ENCODE data around the gene TNIP3. TPM values are rescaled to one million over a fixed set of nuclear protein-coding genes. Genes with fewer than 3 reads are reported as not detected.
A peak's percentile ranks its signal among the peaks of the same experiment; 100 is the strongest.

The TNIP3 gene
- total RNA-seq, 4 donors from 2014 or later, result 0.44 TPM; not detected in 3

- Histone ChIP-seq H3K27ac (no peak overlapping the region), H3K4me1 (no peaks in the 10 kb centered on the region), H3K9me3 (no peaks in the 10 kb centered on the region), H3K4me3 (no peak overlapping the region), H3K36me3 (no peaks in the 10 kb centered on the region), H3K27me3 (no peaks in the 10 kb centered on the region)
- DNase-seq (ENCODE audit: low spot score in 2 of 2), result no peak
- TF ChIP-seq CTCF (IDR thresholded peaks at IDR 0.05) (peak in 3 of 5 experiments; percentile 20 to 21 (median 21)), POLR2A (IDR thresholded peaks at IDR 0.05) (no peak), EP300 (IDR thresholded peaks at IDR 0.05) (no peak)
These were observed 51.6 kb downstream of the TNIP3 start for GRCh38 chr4:121112530-121112929.

GRCh38 chr4:121108557-121108956 lies 55.6 kb downstream of the TNIP3 start:
- Histone ChIP-seq H3K27me3 (no peaks in the 10 kb centered on the region), H3K4me3 (no peak overlapping the region), H3K9me3 (no peaks in the 10 kb centered on the region), H3K4me1 (no peaks in the 10 kb centered on the region), H3K27ac (no peak overlapping the region), H3K36me3 (no peaks in the 10 kb centered on the region)
- TF ChIP-seq POLR2A (IDR thresholded peaks at IDR 0.05) (no peak), EP300 (IDR thresholded peaks at IDR 0.05) (no peak), CTCF (IDR thresholded peaks at IDR 0.05) (no peak)
- no peak for DNase-seq (ENCODE audit: low spot score in 2 of 2)
- 89 to 95% methylated on average over 2 of the region's 2 CpGs for WGBS, 2 donors

- H3K36me3 ChIP-seq, result no peaks in the 10 kb centered on the region
- no peaks in the 10 kb centered on the region for H3K4me1 ChIP-seq
- no peaks in the 10 kb centered on the region for H3K9me3 ChIP-seq
- no peak for TF ChIP-seq POLR2A (IDR thresholded peaks at IDR 0.05)
- TF ChIP-seq EP300 (IDR thresholded peaks at IDR 0.05), result no peak
- no peak for TF ChIP-seq CTCF (IDR thresholded peaks at IDR 0.05)
- H3K27me3 ChIP-seq, result no peaks in the 10 kb centered on the region
- DNase-seq (ENCODE audit: low spot score in 2 of 2), result no peak
- 92 to 94% methylated on average over 4 of the region's 4 CpGs for WGBS, 2 donors
- H3K27ac ChIP-seq, result no peak overlapping the region
- no peak overlapping the region for H3K4me3 ChIP-seq
These were observed 56.6 kb downstream of the TNIP3 start for GRCh38 chr4:121107507-121107906.

- 77 to 81% methylated on average over 2 of the region's 2 CpGs for WGBS, 2 donors
- Histone ChIP-seq H3K4me1 (no peaks in the 10 kb centered on the region), H3K27ac (no peak overlapping the region), H3K27me3 (no peaks in the 10 kb centered on the region), H3K4me3 (no peak overlapping the region), H3K36me3 (no peaks in the 10 kb centered on the region), H3K9me3 (no peaks in the 10 kb centered on the region)
- no peak for TF ChIP-seq POLR2A (IDR thresholded peaks at IDR 0.05)
- no peak for TF ChIP-seq EP300 (IDR thresholded peaks at IDR 0.05)
- no peak for TF ChIP-seq CTCF (IDR thresholded peaks at IDR 0.05)
- no peak for DNase-seq (ENCODE audit: low spot score in 2 of 2)
These were observed 63.9 kb downstream of the TNIP3 start for GRCh38 chr4:121100093-121100775.

- Histone ChIP-seq H3K9me3 (no peaks in the 10 kb centered on the region), H3K36me3 (no peaks in the 10 kb centered on the region), H3K27me3 (no peaks in the 10 kb centered on the region), H3K4me1 (no peaks in the 10 kb centered on the region), H3K27ac (no peak overlapping the region), H3K4me3 (no peak overlapping the region)
- no peak for DNase-seq (ENCODE audit: low spot score in 2 of 2)
- WGBS, 2 donors, result 36 to 55% methylated on average over 2 of the region's 2 CpGs
- TF ChIP-seq CTCF (IDR thresholded peaks at IDR 0.05), result no peak
- TF ChIP-seq POLR2A (IDR thresholded peaks at IDR 0.05), result no peak
These were observed 65.9 kb downstream of the TNIP3 start for GRCh38 chr4:121098266-121098665.
